ENCODE measurements around the gene SLC22A3. TPM values are rescaled to one million over a fixed set of nuclear protein-coding genes. Genes with fewer than 3 reads are reported as not detected.

The SLC22A3 gene
- total RNA-seq, 1 donor from 2014 or later = 0.57 TPM

DNA sequence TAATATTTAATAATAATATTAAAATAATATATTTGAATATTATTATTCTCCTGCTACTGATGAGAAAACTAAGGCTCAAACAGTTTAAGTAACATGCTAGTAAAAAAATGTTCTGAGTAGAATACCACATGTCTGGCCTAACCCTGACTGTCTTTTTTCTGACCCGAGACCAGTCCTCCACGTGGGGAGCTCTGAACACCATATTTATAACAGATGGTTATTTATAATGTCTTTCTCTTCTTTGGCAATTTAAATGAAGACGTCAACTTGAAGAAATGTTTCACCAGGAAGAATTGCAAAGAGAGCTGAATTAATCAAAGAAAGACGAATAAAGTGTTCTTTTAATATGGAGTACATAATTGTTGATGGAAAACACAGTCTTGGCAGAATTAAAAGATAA is 82.0 kb downstream of the SLC22A3 start:
- no peaks in the 10 kb centered on the region for H3K27me3 ChIP-seq (ENCODE audit: insufficient read depth, low read length)
- Mint-ChIP-seq H3K36me3 (ENCODE audit: low read depth, unreplicated experiment) (peaks cover 2% of the 10 kb centered on the region), H3K9me3 (ENCODE audit: unreplicated experiment) (peaks cover 1% of the 10 kb centered on the region), H3K27me3 (ENCODE audit: low read depth, unreplicated experiment) (peaks cover 7% of the 10 kb centered on the region), H3K4me1 (ENCODE audit: low read depth, unreplicated experiment) (no peaks in the 10 kb centered on the region), H3K27ac (ENCODE audit: unreplicated experiment) (no peak overlapping the region), H3K4me3 (ENCODE audit: unreplicated experiment) (no peak overlapping the region)
- no peaks in the 10 kb centered on the region for H3K9me3 ChIP-seq (ENCODE audit: insufficient read depth, low read depth, low read length)
- no peak for TF ChIP-seq EZH2 (IDR thresholded peaks at IDR 0.05; ENCODE audit: insufficient read depth, low read length)
- TF ChIP-seq, protein P1, sequence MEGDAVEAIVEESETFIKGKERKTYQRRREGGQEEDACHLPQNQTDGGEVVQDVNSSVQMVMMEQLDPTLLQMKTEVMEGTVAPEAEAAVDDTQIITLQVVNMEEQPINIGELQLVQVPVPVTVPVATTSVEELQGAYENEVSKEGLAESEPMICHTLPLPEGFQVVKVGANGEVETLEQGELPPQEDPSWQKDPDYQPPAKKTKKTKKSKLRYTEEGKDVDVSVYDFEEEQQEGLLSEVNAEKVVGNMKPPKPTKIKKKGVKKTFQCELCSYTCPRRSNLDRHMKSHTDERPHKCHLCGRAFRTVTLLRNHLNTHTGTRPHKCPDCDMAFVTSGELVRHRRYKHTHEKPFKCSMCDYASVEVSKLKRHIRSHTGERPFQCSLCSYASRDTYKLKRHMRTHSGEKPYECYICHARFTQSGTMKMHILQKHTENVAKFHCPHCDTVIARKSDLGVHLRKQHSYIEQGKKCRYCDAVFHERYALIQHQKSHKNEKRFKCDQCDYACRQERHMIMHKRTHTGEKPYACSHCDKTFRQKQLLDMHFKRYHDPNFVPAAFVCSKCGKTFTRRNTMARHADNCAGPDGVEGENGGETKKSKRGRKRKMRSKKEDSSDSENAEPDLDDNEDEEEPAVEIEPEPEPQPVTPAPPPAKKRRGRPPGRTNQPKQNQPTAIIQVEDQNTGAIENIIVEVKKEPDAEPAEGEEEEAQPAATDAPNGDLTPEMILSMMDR (IDR thresholded peaks at IDR 0.05; ENCODE audit: insufficient read depth, low read depth, low read length) = no peak
- no peak overlapping the region for H3K4me2 ChIP-seq (ENCODE audit: low read length)
- H3K27ac ChIP-seq (ENCODE audit: low read depth, low read length) = no peak overlapping the region
- H3K4me1 ChIP-seq (ENCODE audit: insufficient read depth, low read length) = peaks cover 4% of the 10 kb centered on the region
- no peak for DNase-seq (ENCODE audit: low read depth)
- H3K36me3 ChIP-seq (ENCODE audit: insufficient read depth, low read length) = no peaks in the 10 kb centered on the region
- H3K4me3 ChIP-seq (ENCODE audit: insufficient read depth, low read depth, low read length) = no peak overlapping the region
- no peaks in the 10 kb centered on the region for H3K79me2 ChIP-seq (ENCODE audit: insufficient read depth, low read length)
- H2AFZ ChIP-seq (ENCODE audit: low read depth, low read length) = no peak overlapping the region
- no peaks in the 10 kb centered on the region for H4K20me1 ChIP-seq (ENCODE audit: insufficient read depth, low read length)
- no peak for FAIRE-seq
- H3K9ac ChIP-seq (ENCODE audit: low read length) = no peak overlapping the region

DNA sequence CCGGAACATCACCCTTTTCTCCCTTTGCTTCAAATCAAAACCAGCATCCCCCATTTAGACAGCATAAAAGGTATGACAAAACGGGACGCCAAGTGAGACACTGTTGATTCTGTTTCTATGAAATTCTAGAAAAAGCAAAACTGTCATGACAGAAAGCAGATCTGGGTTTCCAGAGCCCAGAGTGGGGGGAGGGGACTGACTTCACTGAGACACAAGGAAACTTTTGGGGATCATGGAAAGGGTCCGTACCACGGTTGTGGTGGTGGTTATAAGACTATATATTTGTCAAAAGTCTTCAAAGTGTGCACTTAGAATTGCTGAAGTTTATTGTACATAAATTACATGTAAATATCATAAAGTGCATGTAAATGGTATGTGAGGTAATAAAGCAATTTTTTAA is 82.6 kb downstream of the SLC22A3 start:
- H3K9me3 Mint-ChIP-seq (ENCODE audit: unreplicated experiment) = peaks cover 1% of the 10 kb centered on the region
- FAIRE-seq (no peak), DNase-seq (ENCODE audit: low read depth) (no peak)
- Histone ChIP-seq H3K4me1 (ENCODE audit: insufficient read depth, low read length) (peaks cover 4% of the 10 kb centered on the region), H3K4me3 (ENCODE audit: insufficient read depth, low read depth, low read length) (no peak overlapping the region), H3K79me2 (ENCODE audit: insufficient read depth, low read length) (no peaks in the 10 kb centered on the region), H3K27me3 (ENCODE audit: insufficient read depth, low read length) (no peaks in the 10 kb centered on the region), H3K4me2 (ENCODE audit: low read length) (peak overlapping the region; percentile 32), H4K20me1 (ENCODE audit: insufficient read depth, low read length) (no peaks in the 10 kb centered on the region), H2AFZ (ENCODE audit: low read depth, low read length) (no peak overlapping the region), H3K9ac (ENCODE audit: low read length) (no peak overlapping the region), H3K27ac (ENCODE audit: low read depth, low read length) (no peak overlapping the region), H3K36me3 (ENCODE audit: insufficient read depth, low read length) (no peaks in the 10 kb centered on the region), H3K9me3 (ENCODE audit: insufficient read depth, low read depth, low read length) (no peaks in the 10 kb centered on the region)
- H3K4me1 Mint-ChIP-seq (ENCODE audit: low read depth, unreplicated experiment) = no peaks in the 10 kb centered on the region
- TF ChIP-seq EZH2 (IDR thresholded peaks at IDR 0.05; ENCODE audit: insufficient read depth, low read length) = no peak
- TF ChIP-seq, protein P1 (IDR thresholded peaks at IDR 0.05; ENCODE audit: insufficient read depth, low read depth, low read length) = no peak
- peaks cover 10% of the 10 kb centered on the region for H3K27me3 Mint-ChIP-seq (ENCODE audit: low read depth, unreplicated experiment)
- no peak overlapping the region for H3K27ac Mint-ChIP-seq (ENCODE audit: unreplicated experiment)
- H3K4me3 Mint-ChIP-seq (ENCODE audit: unreplicated experiment) = no peak overlapping the region
- peaks cover 2% of the 10 kb centered on the region for H3K36me3 Mint-ChIP-seq (ENCODE audit: low read depth, unreplicated experiment)

DNA sequence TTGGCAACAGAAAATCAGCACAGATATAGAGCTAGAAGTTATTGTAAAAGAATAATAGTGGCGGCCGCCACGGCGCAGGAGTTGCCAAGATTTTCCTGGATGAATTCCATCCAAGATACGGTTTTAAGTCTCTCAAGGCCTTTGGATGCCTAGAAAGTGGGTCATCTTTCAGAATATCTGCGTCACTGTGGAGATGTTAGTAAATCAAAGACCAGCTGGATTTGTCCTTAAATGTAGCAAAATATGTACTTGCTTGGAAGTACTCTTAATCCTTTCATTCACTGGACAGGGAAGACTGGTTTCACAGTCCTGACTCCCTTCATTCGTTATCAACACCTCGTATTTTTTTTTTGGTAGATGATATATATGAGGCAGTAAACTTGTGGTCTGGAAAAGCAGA is 83.0 kb downstream of the SLC22A3 start:
- H4K20me1 ChIP-seq (ENCODE audit: insufficient read depth, low read length) = no peaks in the 10 kb centered on the region
- H3K36me3 ChIP-seq (ENCODE audit: insufficient read depth, low read length) = no peaks in the 10 kb centered on the region
- no peak overlapping the region for H3K4me3 ChIP-seq (ENCODE audit: insufficient read depth, low read depth, low read length)
- peak overlapping the region; percentile 32 for H3K4me2 ChIP-seq (ENCODE audit: low read length)
- H3K9me3 Mint-ChIP-seq (ENCODE audit: unreplicated experiment) = peaks cover 1% of the 10 kb centered on the region
- no peaks in the 10 kb centered on the region for H3K27me3 ChIP-seq (ENCODE audit: insufficient read depth, low read length)
- no peak overlapping the region for H3K4me3 Mint-ChIP-seq (ENCODE audit: unreplicated experiment)
- no peaks in the 10 kb centered on the region for H3K4me1 Mint-ChIP-seq (ENCODE audit: low read depth, unreplicated experiment)
- H3K36me3 Mint-ChIP-seq (ENCODE audit: low read depth, unreplicated experiment) = peaks cover 2% of the 10 kb centered on the region
- no peaks in the 10 kb centered on the region for H3K9me3 ChIP-seq (ENCODE audit: insufficient read depth, low read depth, low read length)
- DNase-seq (ENCODE audit: low read depth) (peak; percentile 98), FAIRE-seq (peak; percentile 13)
- H3K79me2 ChIP-seq (ENCODE audit: insufficient read depth, low read length) = no peaks in the 10 kb centered on the region
- no peak for TF ChIP-seq EZH2 (IDR thresholded peaks at IDR 0.05; ENCODE audit: insufficient read depth, low read length)
- TF ChIP-seq, protein P1 (IDR thresholded peaks at IDR 0.05; ENCODE audit: insufficient read depth, low read depth, low read length) = no peak
- H3K9ac ChIP-seq (ENCODE audit: low read length) = no peak overlapping the region
- H3K27me3 Mint-ChIP-seq (ENCODE audit: low read depth, unreplicated experiment) = peaks cover 12% of the 10 kb centered on the region
- peaks cover 4% of the 10 kb centered on the region for H3K4me1 ChIP-seq (ENCODE audit: insufficient read depth, low read length)
- no peak overlapping the region for H3K27ac ChIP-seq (ENCODE audit: low read depth, low read length)
- no peak overlapping the region for H3K27ac Mint-ChIP-seq (ENCODE audit: unreplicated experiment)
- no peak overlapping the region for H2AFZ ChIP-seq (ENCODE audit: low read depth, low read length)
